ENCODE data around the gene AKR1A1. TPM values are rescaled to one million over a fixed set of nuclear protein-coding genes. Genes with fewer than 3 reads are reported as not detected.
A peak's percentile ranks its signal among the peaks of the same experiment; 100 is the strongest.

The AKR1A1 gene
- total RNA-seq, 6 experiments from 2014 or later = 115 to 308 (median 220) TPM

DNA sequence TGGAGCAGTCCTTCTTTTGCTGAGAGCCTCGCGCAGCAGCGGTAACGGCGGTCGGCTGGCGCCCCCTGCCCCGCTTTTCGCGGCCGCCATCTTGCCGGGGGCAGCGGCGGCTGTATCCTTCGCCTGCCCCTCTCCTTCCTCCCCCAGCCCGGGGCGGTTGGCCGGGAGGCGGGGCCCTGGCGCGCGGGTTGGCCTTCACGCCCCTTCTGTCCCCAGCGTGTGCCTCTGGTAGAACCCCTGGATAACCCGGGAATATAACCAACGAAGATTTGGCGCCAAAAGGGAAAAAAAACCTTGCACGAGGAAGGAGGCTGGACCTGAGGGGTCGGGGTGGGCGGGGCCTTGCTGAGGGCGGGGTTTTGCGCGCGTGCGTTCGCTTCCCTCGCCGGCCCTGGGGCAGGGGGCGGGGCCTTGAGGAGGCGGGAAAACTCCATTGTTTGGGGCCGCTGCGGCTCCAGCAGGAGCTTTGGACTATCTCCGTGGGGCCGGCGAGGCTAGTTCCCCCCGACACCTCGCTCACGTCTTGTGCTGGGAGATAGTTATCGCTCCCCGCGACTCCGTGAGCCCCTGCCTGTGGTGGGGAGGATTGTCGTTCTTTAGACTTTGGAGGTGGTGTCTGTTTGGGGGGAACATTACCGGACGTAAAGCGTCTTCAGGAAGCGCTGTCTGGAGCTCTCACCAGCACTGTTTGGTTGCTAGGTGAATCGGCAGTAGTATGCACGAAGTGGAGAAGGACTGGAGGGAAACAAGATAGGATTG, 33.9 kb downstream of the AKR1A1 start:
- peak; percentile 73 to 81 (median 76) for ATAC-seq
- DNase-seq = peak; percentile 91
- 0% methylated on average over 22 of the region's 59 CpGs for WGBS (ENCODE audit: insufficient coverage, low coverage, low lambda C conversion rate, missing lambda C conversion rate)
- Histone ChIP-seq H3K36me3 (no peaks in the 10 kb centered on the region), H3K27me3 (no peaks in the 10 kb centered on the region), H3K4me3 (peak overlapping the region; percentile 85 to 97 (median 94)), H3K9me3 (no peaks in the 10 kb centered on the region), H3K4me1 (peaks cover 0 to 9% (median 3%) of the 10 kb centered on the region in 4 donors), H3K27ac (peak overlapping the region; percentile 79 to 93 (median 87))
- TF ChIP-seq, protein P1, sequence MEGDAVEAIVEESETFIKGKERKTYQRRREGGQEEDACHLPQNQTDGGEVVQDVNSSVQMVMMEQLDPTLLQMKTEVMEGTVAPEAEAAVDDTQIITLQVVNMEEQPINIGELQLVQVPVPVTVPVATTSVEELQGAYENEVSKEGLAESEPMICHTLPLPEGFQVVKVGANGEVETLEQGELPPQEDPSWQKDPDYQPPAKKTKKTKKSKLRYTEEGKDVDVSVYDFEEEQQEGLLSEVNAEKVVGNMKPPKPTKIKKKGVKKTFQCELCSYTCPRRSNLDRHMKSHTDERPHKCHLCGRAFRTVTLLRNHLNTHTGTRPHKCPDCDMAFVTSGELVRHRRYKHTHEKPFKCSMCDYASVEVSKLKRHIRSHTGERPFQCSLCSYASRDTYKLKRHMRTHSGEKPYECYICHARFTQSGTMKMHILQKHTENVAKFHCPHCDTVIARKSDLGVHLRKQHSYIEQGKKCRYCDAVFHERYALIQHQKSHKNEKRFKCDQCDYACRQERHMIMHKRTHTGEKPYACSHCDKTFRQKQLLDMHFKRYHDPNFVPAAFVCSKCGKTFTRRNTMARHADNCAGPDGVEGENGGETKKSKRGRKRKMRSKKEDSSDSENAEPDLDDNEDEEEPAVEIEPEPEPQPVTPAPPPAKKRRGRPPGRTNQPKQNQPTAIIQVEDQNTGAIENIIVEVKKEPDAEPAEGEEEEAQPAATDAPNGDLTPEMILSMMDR (IDR thresholded peaks at IDR 0.05) = no peak
- TF ChIP-seq POLR2A (IDR thresholded peaks at IDR 0.05) = no peak
- intact Hi-C loops (cut with DNase I) = no loop called here

DNA sequence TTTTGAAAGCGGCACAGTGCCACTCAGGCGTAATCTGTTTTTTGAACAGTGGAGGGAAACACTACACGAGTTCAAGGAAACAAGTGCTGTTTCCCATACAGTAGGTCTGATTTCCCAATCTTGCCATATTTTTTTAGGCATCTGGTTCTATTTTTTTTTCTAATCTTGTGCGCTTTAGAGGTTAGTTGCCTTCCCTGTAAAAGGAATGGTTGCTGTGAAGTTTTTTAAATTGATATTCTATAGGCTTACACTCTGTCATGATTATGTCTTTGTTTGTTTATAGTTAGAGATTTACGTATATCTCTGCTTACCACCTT, 34.4 kb downstream of the AKR1A1 start:
- Histone ChIP-seq H3K4me3 (peak overlapping the region; percentile 85 to 97 (median 94)), H3K36me3 (no peaks in the 10 kb centered on the region), H3K27me3 (no peaks in the 10 kb centered on the region), H3K27ac (no peak overlapping the region), H3K4me1 (peaks cover 0 to 15% (median 3%) of the 10 kb centered on the region in 4 donors), H3K9me3 (no peaks in the 10 kb centered on the region)
- ATAC-seq = no peak
- no peak for TF ChIP-seq POLR2A (IDR thresholded peaks at IDR 0.05)
- TF ChIP-seq, protein P1 (IDR thresholded peaks at IDR 0.05) = no peak
- 0% methylated on average over 5 of the region's 5 CpGs for WGBS (ENCODE audit: insufficient coverage, low coverage, low lambda C conversion rate, missing lambda C conversion rate)
- no peak for DNase-seq
- intact Hi-C loops (cut with DNase I) = no loop called here

DNA sequence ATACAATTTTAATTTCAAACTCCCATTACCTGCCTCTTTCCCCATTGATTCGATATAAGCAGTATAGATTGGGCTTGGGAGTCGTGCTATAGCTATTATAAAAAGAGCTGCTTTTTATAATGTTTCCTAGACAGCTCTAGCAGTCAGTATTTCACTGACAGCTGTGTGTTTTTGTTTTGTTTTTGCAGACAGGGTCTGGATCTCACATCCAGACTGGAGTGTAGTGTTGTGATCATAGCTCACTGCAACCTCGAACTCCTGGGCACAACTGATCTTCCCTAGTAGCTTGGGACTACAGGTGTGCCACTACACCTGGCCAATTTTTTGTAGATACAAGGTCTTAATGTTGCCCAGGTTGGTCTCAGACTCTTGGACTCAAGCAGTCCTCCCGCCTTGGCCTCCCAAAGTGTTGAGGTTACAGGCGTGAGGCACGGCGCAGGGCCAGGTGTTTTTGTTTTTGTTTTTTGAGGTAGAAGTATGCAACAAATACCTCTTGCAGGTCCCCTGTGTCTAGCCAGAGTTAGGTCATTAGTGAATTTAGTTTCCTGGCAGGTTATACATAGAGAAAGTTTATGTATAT, 35.0 kb downstream of the AKR1A1 start:
- Histone ChIP-seq H3K27me3 (no peaks in the 10 kb centered on the region), H3K27ac (no peak overlapping the region), H3K9me3 (no peaks in the 10 kb centered on the region), H3K4me3 (peak overlapping the region; percentile 85 to 97 (median 94)), H3K4me1 (peaks cover 0 to 15% (median 3%) of the 10 kb centered on the region in 4 donors), H3K36me3 (no peaks in the 10 kb centered on the region)
- WGBS (ENCODE audit: insufficient coverage, low coverage, low lambda C conversion rate, missing lambda C conversion rate) = 13% methylated on average over 5 of the region's 7 CpGs
- ATAC-seq (no peak), DNase-seq (no peak)
- TF ChIP-seq, protein P1 (IDR thresholded peaks at IDR 0.05) = no peak
- no peak for TF ChIP-seq POLR2A (IDR thresholded peaks at IDR 0.05)
- intact Hi-C loops (cut with DNase I) = no loop called here

DNA sequence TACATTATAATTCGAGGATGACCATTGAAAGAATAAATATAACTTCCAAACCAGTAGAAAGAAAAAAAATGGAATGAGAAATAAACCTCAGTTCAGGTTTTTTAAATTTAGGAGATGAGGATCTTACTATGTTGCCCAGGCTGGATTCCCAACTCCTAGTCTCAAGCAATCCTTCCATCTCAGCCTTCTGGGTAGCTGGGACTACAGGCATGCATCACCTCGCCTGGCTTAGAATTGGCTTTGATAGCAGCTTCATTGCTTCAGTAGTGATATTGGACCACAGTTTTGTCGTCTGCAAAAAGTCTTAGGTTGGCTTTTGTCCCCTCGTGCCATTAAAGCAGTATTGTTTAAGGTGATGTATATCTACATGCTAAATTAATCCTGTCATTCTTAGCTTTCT, 36.1 kb downstream of the AKR1A1 start:
- Histone ChIP-seq H3K27ac (no peak overlapping the region), H3K4me1 (peaks cover 0 to 15% (median 3%) of the 10 kb centered on the region in 4 donors)
- intact Hi-C loops (cut with DNase I) = no loop called here

More for the DNA sequence above, 36.1 kb downstream of the AKR1A1 start:
- Histone ChIP-seq H3K27me3 (no peaks in the 10 kb centered on the region), H3K4me3 (no peak overlapping the region), H3K9me3 (no peaks in the 10 kb centered on the region), H3K36me3 (peaks cover 0 to under 1% (median 0%) of the 10 kb centered on the region in 4 donors)
- no peak for DNase-seq
- WGBS (ENCODE audit: insufficient coverage, low coverage, low lambda C conversion rate, missing lambda C conversion rate) = 47% methylated on average over 3 of the region's 4 CpGs
- TF ChIP-seq, protein P1 (IDR thresholded peaks at IDR 0.05) = no peak
- TF ChIP-seq POLR2A (IDR thresholded peaks at IDR 0.05) = no peak
- no peak for ATAC-seq
